Measurements from ENCODE around the gene MALRD1.
A peak's percentile ranks its signal among the peaks of the same experiment; 100 is the strongest.

Gene MALRD1

GRCh38 chr10:19367176-19367575 lies 318.6 kb downstream of the MALRD1 start:
- DNase-seq (ENCODE audit: low read depth): no peak

GRCh38 chr10:19373988-19374387 lies 325.4 kb downstream of the MALRD1 start:
- no peak for DNase-seq (ENCODE audit: low read depth)

- DNase-seq (ENCODE audit: low read depth): no peak
These were observed 337.3 kb downstream of the MALRD1 start for GRCh38 chr10:19385846-19386450.

GRCh38 chr10:19408924-19409323 lies 360.3 kb downstream of the MALRD1 start:
- DNase-seq (ENCODE audit: low read depth): no peak

- no peak for DNase-seq (ENCODE audit: low read depth)
These were observed 362.5 kb downstream of the MALRD1 start for GRCh38 chr10:19411119-19411518.

- DNase-seq (ENCODE audit: low read depth): peak; percentile 1
These were observed 363.9 kb downstream of the MALRD1 start for GRCh38 chr10:19412531-19412930.

GRCh38 chr10:19416164-19416563 lies 367.6 kb downstream of the MALRD1 start:
- DNase-seq (ENCODE audit: low read depth): no peak

GRCh38 chr10:19417740-19418139 lies 369.1 kb downstream of the MALRD1 start:
- DNase-seq (ENCODE audit: low read depth): no peak

GRCh38 chr10:19421674-19422073 lies 373.1 kb downstream of the MALRD1 start:
- DNase-seq (ENCODE audit: low read depth): no peak

- no peak for DNase-seq (ENCODE audit: low read depth)
These were observed 377.4 kb downstream of the MALRD1 start for GRCh38 chr10:19426034-19426433.

GRCh38 chr10:19431622-19432351 lies 383.2 kb downstream of the MALRD1 start:
- no peak for DNase-seq (ENCODE audit: low read depth)

- DNase-seq (ENCODE audit: low read depth): no peak
These were observed 401.3 kb downstream of the MALRD1 start for GRCh38 chr10:19449860-19450259.

- no peak for DNase-seq (ENCODE audit: low read depth)
These were observed 402.8 kb downstream of the MALRD1 start for GRCh38 chr10:19451356-19451755.

GRCh38 chr10:19451937-19452336 lies 403.3 kb downstream of the MALRD1 start:
- no peak for DNase-seq (ENCODE audit: low read depth)

GRCh38 chr10:19453967-19454366 lies 405.4 kb downstream of the MALRD1 start:
- no peak for DNase-seq (ENCODE audit: low read depth)

GRCh38 chr10:19461588-19461987 lies 413.0 kb downstream of the MALRD1 start:
- no peak for DNase-seq (ENCODE audit: low read depth)

- no peak for DNase-seq (ENCODE audit: low read depth)
These were observed 418.1 kb downstream of the MALRD1 start for GRCh38 chr10:19466709-19467108.

- no peak for DNase-seq (ENCODE audit: low read depth)
These were observed 419.8 kb downstream of the MALRD1 start for GRCh38 chr10:19468413-19468812.

GRCh38 chr10:19469521-19469920 lies 420.9 kb downstream of the MALRD1 start:
- no peak for DNase-seq (ENCODE audit: low read depth)

GRCh38 chr10:19479854-19480253 lies 431.3 kb downstream of the MALRD1 start:
- no peak for DNase-seq (ENCODE audit: low read depth)

GRCh38 chr10:19480353-19480752 lies 431.8 kb downstream of the MALRD1 start:
- no peak for DNase-seq (ENCODE audit: low read depth)

- DNase-seq (ENCODE audit: low read depth): no peak
These were observed 434.8 kb downstream of the MALRD1 start for GRCh38 chr10:19483421-19483820.

- DNase-seq (ENCODE audit: low read depth): no peak
These were observed 440.1 kb downstream of the MALRD1 start for GRCh38 chr10:19488592-19489280.

Data from HS-27A (cell line).